ENCODE data around the gene CABP1. TPM values are rescaled to one million over a fixed set of nuclear protein-coding genes. Genes with fewer than 3 reads are reported as not detected.

Gene CABP1
- total and polyA plus RNA-seq, 2 experiments from 2014 or later = 5.1 to 5.2 TPM

DNA sequence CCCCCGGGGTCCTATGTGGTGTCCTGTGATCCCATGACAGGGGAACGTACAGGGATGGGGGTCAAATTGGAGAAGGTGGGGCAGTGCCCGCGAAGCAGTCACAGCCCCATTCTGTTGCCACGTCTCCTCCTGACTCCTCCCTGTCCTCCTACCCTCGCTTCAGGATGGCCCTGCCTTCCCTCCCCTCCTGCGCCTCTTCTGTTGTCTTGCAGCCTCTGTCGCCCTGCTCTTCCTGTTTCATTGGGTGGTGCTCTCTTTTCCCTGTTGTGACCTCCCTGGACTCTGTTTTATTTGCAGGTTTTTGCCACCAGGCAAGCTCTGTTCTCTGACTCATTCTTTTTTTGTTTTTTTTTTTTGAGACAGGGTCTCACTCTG lies 18.7 kb downstream of the CABP1 start (continued):
- TF ChIP-seq, protein P1, sequence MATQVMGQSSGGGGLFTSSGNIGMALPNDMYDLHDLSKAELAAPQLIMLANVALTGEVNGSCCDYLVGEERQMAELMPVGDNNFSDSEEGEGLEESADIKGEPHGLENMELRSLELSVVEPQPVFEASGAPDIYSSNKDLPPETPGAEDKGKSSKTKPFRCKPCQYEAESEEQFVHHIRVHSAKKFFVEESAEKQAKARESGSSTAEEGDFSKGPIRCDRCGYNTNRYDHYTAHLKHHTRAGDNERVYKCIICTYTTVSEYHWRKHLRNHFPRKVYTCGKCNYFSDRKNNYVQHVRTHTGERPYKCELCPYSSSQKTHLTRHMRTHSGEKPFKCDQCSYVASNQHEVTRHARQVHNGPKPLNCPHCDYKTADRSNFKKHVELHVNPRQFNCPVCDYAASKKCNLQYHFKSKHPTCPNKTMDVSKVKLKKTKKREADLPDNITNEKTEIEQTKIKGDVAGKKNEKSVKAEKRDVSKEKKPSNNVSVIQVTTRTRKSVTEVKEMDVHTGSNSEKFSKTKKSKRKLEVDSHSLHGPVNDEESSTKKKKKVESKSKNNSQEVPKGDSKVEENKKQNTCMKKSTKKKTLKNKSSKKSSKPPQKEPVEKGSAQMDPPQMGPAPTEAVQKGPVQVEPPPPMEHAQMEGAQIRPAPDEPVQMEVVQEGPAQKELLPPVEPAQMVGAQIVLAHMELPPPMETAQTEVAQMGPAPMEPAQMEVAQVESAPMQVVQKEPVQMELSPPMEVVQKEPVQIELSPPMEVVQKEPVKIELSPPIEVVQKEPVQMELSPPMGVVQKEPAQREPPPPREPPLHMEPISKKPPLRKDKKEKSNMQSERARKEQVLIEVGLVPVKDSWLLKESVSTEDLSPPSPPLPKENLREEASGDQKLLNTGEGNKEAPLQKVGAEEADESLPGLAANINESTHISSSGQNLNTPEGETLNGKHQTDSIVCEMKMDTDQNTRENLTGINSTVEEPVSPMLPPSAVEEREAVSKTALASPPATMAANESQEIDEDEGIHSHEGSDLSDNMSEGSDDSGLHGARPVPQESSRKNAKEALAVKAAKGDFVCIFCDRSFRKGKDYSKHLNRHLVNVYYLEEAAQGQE (IDR thresholded peaks at IDR 0.05; ENCODE audit: unreplicated experiment) = no peak
- TF ChIP-seq, protein P2, sequence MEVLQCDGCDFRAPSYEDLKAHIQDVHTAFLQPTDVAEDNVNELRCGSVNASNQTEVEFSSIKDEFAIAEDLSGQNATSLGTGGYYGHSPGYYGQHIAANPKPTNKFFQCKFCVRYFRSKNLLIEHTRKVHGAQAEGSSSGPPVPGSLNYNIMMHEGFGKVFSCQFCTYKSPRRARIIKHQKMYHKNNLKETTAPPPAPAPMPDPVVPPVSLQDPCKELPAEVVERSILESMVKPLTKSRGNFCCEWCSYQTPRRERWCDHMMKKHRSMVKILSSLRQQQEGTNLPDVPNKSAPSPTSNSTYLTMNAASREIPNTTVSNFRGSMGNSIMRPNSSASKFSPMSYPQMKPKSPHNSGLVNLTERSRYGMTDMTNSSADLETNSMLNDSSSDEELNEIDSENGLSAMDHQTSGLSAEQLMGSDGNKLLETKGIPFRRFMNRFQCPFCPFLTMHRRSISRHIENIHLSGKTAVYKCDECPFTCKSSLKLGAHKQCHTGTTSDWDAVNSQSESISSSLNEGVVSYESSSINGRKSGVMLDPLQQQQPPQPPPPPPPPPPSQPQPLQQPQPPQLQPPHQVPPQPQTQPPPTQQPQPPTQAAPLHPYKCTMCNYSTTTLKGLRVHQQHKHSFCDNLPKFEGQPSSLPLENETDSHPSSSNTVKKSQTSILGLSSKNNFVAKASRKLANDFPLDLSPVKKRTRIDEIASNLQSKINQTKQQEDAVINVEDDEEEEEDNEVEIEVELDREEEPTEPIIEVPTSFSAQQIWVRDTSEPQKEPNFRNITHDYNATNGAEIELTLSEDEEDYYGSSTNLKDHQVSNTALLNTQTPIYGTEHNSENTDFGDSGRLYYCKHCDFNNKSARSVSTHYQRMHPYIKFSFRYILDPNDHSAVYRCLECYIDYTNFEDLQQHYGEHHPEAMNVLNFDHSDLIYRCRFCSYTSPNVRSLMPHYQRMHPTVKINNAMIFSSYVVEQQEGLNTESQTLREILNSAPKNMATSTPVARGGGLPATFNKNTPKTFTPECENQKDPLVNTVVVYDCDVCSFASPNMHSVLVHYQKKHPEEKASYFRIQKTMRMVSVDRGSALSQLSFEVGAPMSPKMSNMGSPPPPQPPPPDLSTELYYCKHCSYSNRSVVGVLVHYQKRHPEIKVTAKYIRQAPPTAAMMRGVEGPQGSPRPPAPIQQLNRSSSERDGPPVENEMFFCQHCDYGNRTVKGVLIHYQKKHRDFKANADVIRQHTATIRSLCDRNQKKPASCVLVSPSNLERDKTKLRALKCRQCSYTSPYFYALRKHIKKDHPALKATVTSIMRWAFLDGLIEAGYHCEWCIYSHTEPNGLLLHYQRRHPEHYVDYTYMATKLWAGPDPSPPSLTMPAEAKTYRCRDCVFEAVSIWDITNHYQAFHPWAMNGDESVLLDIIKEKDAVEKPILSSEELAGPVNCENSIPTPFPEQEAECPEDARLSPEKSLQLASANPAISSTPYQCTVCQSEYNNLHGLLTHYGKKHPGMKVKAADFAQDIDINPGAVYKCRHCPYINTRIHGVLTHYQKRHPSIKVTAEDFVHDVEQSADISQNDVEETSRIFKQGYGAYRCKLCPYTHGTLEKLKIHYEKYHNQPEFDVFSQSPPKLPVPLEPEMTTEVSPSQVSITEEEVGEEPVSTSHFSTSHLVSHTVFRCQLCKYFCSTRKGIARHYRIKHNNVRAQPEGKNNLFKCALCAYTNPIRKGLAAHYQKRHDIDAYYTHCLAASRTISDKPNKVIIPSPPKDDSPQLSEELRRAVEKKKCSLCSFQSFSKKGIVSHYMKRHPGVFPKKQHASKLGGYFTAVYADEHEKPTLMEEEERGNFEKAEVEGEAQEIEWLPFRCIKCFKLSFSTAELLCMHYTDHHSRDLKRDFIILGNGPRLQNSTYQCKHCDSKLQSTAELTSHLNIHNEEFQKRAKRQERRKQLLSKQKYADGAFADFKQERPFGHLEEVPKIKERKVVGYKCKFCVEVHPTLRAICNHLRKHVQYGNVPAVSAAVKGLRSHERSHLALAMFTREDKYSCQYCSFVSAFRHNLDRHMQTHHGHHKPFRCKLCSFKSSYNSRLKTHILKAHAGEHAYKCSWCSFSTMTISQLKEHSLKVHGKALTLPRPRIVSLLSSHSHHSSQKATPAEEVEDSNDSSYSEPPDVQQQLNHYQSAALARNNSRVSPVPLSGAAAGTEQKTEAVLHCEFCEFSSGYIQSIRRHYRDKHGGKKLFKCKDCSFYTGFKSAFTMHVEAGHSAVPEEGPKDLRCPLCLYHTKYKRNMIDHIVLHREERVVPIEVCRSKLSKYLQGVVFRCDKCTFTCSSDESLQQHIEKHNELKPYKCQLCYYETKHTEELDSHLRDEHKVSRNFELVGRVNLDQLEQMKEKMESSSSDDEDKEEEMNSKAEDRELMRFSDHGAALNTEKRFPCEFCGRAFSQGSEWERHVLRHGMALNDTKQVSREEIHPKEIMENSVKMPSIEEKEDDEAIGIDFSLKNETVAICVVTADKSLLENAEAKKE (CRISPR knock-in tag; IDR thresholded peaks at IDR 0.05) = no peak
- TF ChIP-seq EZH2phosphoT487 (IDR thresholded peaks at IDR 0.05; ENCODE audit: unreplicated experiment) = no peak
- TF ChIP-seq, protein P3, sequence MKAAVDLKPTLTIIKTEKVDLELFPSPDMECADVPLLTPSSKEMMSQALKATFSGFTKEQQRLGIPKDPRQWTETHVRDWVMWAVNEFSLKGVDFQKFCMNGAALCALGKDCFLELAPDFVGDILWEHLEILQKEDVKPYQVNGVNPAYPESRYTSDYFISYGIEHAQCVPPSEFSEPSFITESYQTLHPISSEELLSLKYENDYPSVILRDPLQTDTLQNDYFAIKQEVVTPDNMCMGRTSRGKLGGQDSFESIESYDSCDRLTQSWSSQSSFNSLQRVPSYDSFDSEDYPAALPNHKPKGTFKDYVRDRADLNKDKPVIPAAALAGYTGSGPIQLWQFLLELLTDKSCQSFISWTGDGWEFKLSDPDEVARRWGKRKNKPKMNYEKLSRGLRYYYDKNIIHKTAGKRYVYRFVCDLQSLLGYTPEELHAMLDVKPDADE (IDR thresholded peaks at IDR 0.05) = no peak

DNA sequence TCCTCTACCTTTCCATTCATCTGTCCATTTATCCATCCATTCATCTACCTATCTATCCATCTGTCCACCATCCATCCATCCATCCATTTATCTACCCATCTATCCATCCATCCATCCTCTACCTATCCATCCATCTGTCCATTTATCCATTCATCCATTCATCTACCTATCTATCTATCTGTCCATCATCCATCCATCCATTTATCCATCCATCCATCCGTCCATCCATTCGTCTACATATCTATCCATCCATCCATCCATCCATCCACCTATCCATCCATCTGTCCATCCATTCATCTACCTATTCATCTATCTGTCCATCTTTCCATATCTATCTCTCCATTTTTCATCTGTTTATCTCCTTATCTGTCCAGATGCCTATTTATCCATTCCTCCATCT lies 21.0 kb downstream of the CABP1 start:
- Histone ChIP-seq H3K27ac (ENCODE audit: low read depth) (no peak overlapping the region), H4K20me1 (replicated peaks; ENCODE audit: insufficient read depth) (no peaks in the 10 kb centered on the region), H3K79me2 (replicated peaks; ENCODE audit: insufficient read depth) (no peaks in the 10 kb centered on the region), H3F3A (replicated peaks; ENCODE audit: low read depth) (no peaks in the 10 kb centered on the region), H3K4me2 (no peak overlapping the region), H3K4me3 (no peak overlapping the region), H3K27me3 (ENCODE audit: insufficient read depth) (no peaks in the 10 kb centered on the region), H3K4me1 (ENCODE audit: insufficient read depth) (no peaks in the 10 kb centered on the region; the same call in 1 of the 2 replicates), H3K36me3 (ENCODE audit: insufficient read depth) (no peaks in the 10 kb centered on the region), H2AFZ (no peak overlapping the region), H3K9me2 (ENCODE audit: insufficient read depth) (no peaks in the 10 kb centered on the region)
- DNase-seq (ENCODE audit: low spot score) = no peak
- H3K4me3 Mint-ChIP-seq = no peak overlapping the region
- ATAC-seq = no peak
- H3K9me3 Mint-ChIP-seq = no peaks in the 10 kb centered on the region
- H3K4me1 Mint-ChIP-seq = peaks cover 3% of the 10 kb centered on the region; the same call in 1 of the 3 replicates
- no peak overlapping the region for H3K27ac Mint-ChIP-seq
- H3K36me3 Mint-ChIP-seq (ENCODE audit: low read depth) = no peaks in the 10 kb centered on the region; the same call in 2 of the 3 replicates
- peaks cover 5% of the 10 kb centered on the region for H3K27me3 Mint-ChIP-seq (ENCODE audit: insufficient read depth, low read depth, poor library complexity)
- TF ChIP-seq, protein P1 (IDR thresholded peaks at IDR 0.05; ENCODE audit: unreplicated experiment) = no peak
- TF ChIP-seq POLR2AphosphoS5 (IDR thresholded peaks at IDR 0.05; ENCODE audit: low read depth) = no peak
- TF ChIP-seq, protein P4, sequence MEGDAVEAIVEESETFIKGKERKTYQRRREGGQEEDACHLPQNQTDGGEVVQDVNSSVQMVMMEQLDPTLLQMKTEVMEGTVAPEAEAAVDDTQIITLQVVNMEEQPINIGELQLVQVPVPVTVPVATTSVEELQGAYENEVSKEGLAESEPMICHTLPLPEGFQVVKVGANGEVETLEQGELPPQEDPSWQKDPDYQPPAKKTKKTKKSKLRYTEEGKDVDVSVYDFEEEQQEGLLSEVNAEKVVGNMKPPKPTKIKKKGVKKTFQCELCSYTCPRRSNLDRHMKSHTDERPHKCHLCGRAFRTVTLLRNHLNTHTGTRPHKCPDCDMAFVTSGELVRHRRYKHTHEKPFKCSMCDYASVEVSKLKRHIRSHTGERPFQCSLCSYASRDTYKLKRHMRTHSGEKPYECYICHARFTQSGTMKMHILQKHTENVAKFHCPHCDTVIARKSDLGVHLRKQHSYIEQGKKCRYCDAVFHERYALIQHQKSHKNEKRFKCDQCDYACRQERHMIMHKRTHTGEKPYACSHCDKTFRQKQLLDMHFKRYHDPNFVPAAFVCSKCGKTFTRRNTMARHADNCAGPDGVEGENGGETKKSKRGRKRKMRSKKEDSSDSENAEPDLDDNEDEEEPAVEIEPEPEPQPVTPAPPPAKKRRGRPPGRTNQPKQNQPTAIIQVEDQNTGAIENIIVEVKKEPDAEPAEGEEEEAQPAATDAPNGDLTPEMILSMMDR (conservative IDR thresholded peaks at IDR 0.05; ENCODE audit: low read depth in 2 of 2) = no peak
- TF ChIP-seq CREB1 (CRISPR knock-in tag; IDR thresholded peaks at IDR 0.05; ENCODE audit: low read depth) = no peak
- TF ChIP-seq EZH2 (IDR thresholded peaks at IDR 0.05; ENCODE audit: low read depth, unreplicated experiment) = no peak

Data from GM23338 (cell line).